ENCODE measurements around the gene EXOC4. TPM values are rescaled to one million over a fixed set of nuclear protein-coding genes. Genes with fewer than 3 reads are reported as not detected.

The EXOC4 gene
- total RNA-seq, 1 experiment from 2014 or later = 75.8 TPM

- Histone ChIP-seq H4K5ac (ENCODE audit: insufficient read length, low read depth, low read length) (no peak overlapping the region), H3K14ac (ENCODE audit: insufficient read depth, low read length) (no peak overlapping the region), H3K4ac (ENCODE audit: low read depth, low read length) (no peak overlapping the region), H2BK120ac (ENCODE audit: low read depth, low read length, poor library complexity, severe bottlenecking) (no peak overlapping the region), H3K79me2 (ENCODE audit: insufficient read depth, low read length) (no peaks in the 10 kb centered on the region), H3T11ph (ENCODE audit: low read length) (no peak overlapping the region), H4K8ac (replicated peaks; ENCODE audit: insufficient read length, low read depth, low read length) (no peak overlapping the region), H2BK15ac (ENCODE audit: low read depth, low read length) (no peak overlapping the region), H3K23me2 (ENCODE audit: insufficient read length, low read depth, low read length, poor library complexity, severe bottlenecking) (no peaks in the 10 kb centered on the region), H3K4me1 (ENCODE audit: insufficient read depth, low read length) (no peaks in the 10 kb centered on the region; the same call in 1 of the 2 replicates), H4K91ac (ENCODE audit: insufficient read length, low read depth, low read length) (no peak overlapping the region), H3K56ac (ENCODE audit: insufficient read length, low read depth, low read length) (no peak overlapping the region), H2BK20ac (ENCODE audit: low read depth, low read length, poor library complexity, severe bottlenecking) (no peak overlapping the region), H3K79me1 (ENCODE audit: insufficient read depth, low read depth, low read length, poor library complexity, severe bottlenecking) (no peaks in the 10 kb centered on the region), H4K20me1 (ENCODE audit: control insufficient read depth, insufficient read depth, insufficient read length) (no peaks in the 10 kb centered on the region), H2AFZ (ENCODE audit: low read length) (no peak overlapping the region), H2BK12ac (ENCODE audit: insufficient read length, low read depth, low read length) (no peak overlapping the region), H3K9me3 (ENCODE audit: control insufficient read depth, low read depth, low read length) (no peaks in the 10 kb centered on the region), H3K9ac (ENCODE audit: extremely low read depth, insufficient read length, low read length) (no peak overlapping the region), H3K27me3 (ENCODE audit: insufficient read depth, low read length) (no peaks in the 10 kb centered on the region), H3K18ac (ENCODE audit: insufficient read length, low read depth, low read length) (no peak overlapping the region), H3K23ac (ENCODE audit: insufficient read length, low read depth, low read length) (no peak overlapping the region), H2AK5ac (ENCODE audit: insufficient read length, low read length) (no peak overlapping the region), H2BK5ac (ENCODE audit: insufficient read length, low read length) (no peak overlapping the region), H3K27ac (ENCODE audit: insufficient read length, low read depth, low read length) (no peak overlapping the region), H3K4me2 (ENCODE audit: insufficient read depth, insufficient read length, low read length) (no peak overlapping the region)
- Mint-ChIP-seq H3K4me3 (no peak overlapping the region), H3K4me1 (peaks cover 11 to 15% of the 10 kb centered on the region in 2 experiments), H3K27me3 (ENCODE audit: low read depth) (no peaks in the 10 kb centered on the region), H3K9me3 (no peaks in the 10 kb centered on the region), H3K36me3 (ENCODE audit: insufficient read depth in 1 of 3, low read depth in 3 of 3) (peaks cover 8 to 28% (median 26%) of the 10 kb centered on the region in 3 experiments), H3K27ac (peak overlapping the region in 1 of 3 experiments; percentile 5; a peak in 3 of 7 replicates)
- no CpG with 5 or more reads among the region's 1 CpG for WGBS (ENCODE audit: extremely low coverage, insufficient read length, low lambda C conversion rate)
- DNase-seq = no peak
- no peak for TF ChIP-seq CTCF (conservative IDR thresholded peaks at IDR 0.05)
Measured at GRCh38 chr7:133292631-133293030, 39.8 kb downstream of the EXOC4 start.
